ENCODE measurements around the gene C10orf105. TPM values are rescaled to one million over a fixed set of nuclear protein-coding genes. Genes with fewer than 3 reads are reported as not detected.

The C10orf105 gene
- total RNA-seq, 2 donors from 2014 or later, result 0.14 TPM; not detected in 1

DNA sequence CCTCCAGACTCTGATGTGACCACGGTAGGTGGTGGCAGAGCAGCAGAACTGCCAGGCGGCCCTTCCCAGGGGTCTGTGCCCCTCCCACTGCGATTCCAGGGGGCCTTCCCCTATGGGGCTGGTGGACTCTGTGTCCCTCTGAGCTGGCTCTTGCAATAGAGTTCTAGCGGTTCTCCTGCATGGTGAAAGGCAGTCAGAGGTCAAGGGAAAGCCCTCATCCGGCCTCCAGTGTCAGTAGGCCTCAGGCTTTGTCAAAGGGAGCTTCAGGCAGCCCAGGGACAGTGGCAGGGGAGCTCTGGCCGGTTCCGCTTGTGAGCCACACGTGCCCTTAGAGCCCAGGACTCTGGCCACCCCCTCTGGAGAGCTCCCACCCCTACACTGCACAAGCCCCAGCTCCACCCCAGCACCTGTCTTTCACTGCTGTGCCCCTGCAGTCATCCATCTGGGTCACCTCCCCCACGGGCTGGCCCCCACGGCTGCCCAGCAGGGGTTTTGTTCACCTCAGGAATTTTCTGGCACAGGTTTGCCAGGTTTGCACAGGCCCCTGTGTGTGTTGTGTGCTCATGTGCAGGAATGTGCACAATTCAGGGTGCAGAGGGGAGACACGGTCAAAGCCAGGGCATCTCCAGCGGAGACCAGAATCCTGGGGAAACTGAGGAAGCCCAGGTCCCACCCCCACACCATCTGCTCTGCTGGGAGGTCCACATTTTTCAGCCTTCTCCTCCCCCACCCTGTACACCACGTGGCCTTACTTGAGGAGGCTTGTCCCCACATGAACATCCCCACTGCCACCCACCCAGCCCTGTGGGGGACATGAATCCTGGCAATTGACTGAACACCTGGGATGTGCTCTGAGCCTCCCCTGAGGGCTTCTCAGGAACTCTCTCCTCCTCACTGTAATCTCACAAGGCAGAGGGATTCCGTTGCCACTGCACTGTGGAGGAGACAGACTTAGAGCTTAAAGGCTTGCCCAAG lies 23.8 kb downstream of the C10orf105 start:
- ATAC-seq (ENCODE audit: insufficient number of reproducible peaks, low FRiP score, low read depth) (no peak), DNase-seq (ENCODE audit: low spot score) (no peak)
- H3K4me1 ChIP-seq (ENCODE audit: control insufficient read depth in 1 of 2, low read depth in 2 of 2), result no peaks in the 10 kb centered on the region
- TF ChIP-seq, protein P1, sequence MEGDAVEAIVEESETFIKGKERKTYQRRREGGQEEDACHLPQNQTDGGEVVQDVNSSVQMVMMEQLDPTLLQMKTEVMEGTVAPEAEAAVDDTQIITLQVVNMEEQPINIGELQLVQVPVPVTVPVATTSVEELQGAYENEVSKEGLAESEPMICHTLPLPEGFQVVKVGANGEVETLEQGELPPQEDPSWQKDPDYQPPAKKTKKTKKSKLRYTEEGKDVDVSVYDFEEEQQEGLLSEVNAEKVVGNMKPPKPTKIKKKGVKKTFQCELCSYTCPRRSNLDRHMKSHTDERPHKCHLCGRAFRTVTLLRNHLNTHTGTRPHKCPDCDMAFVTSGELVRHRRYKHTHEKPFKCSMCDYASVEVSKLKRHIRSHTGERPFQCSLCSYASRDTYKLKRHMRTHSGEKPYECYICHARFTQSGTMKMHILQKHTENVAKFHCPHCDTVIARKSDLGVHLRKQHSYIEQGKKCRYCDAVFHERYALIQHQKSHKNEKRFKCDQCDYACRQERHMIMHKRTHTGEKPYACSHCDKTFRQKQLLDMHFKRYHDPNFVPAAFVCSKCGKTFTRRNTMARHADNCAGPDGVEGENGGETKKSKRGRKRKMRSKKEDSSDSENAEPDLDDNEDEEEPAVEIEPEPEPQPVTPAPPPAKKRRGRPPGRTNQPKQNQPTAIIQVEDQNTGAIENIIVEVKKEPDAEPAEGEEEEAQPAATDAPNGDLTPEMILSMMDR (IDR thresholded peaks at IDR 0.05), result no peak
- H3K27ac ChIP-seq, result no peak overlapping the region
- no peak overlapping the region for H3K4me3 ChIP-seq
- no peaks in the 10 kb centered on the region for H3K36me3 ChIP-seq
- H3K27me3 ChIP-seq (replicated peaks; ENCODE audit: insufficient read depth), result no peaks in the 10 kb centered on the region
- no peaks in the 10 kb centered on the region for H3K9me3 ChIP-seq

DNA sequence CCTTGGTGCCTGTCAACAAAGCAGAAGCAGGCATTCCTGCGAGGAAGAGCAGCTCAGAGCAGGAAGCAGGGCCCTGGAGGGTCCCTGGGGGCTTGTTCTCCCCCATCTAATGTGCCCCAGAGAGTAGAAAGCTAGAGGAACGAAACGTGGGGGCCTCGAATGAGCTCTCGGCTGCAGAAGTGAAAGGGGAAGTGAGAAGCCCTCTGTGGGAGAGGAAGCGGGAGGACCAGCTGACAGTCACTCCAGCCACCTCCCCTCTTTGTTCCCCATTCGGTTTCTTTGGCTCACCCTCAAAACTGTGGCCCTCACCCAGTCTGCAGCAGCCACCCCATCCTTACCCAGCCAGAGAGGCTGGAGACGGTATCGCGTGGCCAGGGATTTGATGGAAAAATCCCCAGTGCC lies 25.0 kb downstream of the C10orf105 start:
- ATAC-seq (ENCODE audit: insufficient number of reproducible peaks, low FRiP score, low read depth), result no peak
- no peak overlapping the region for H3K27ac ChIP-seq

GRCh38 chr10:71694039-71694501 lies 25.5 kb downstream of the C10orf105 start:
- H3K27me3 ChIP-seq (replicated peaks; ENCODE audit: insufficient read depth), result no peaks in the 10 kb centered on the region
- no peaks in the 10 kb centered on the region for H3K36me3 ChIP-seq
- H3K27ac ChIP-seq, result no peak overlapping the region
- no peak for DNase-seq (ENCODE audit: low spot score)
- H3K4me1 ChIP-seq (ENCODE audit: control insufficient read depth in 1 of 2, low read depth in 2 of 2), result no peaks in the 10 kb centered on the region
- H3K4me3 ChIP-seq, result no peak overlapping the region
- TF ChIP-seq, protein P1 (IDR thresholded peaks at IDR 0.05), result no peak
- ATAC-seq (ENCODE audit: insufficient number of reproducible peaks, low FRiP score, low read depth), result no peak
- no peaks in the 10 kb centered on the region for H3K9me3 ChIP-seq

More for the DNA sequence above, 25.0 kb downstream of the C10orf105 start:
- no peak overlapping the region for H3K4me3 ChIP-seq
- no peaks in the 10 kb centered on the region for H3K4me1 ChIP-seq (ENCODE audit: control insufficient read depth in 1 of 2, low read depth in 2 of 2)
- no peak for DNase-seq (ENCODE audit: low spot score)
- TF ChIP-seq, protein P1 (IDR thresholded peaks at IDR 0.05), result no peak
- H3K9me3 ChIP-seq, result no peaks in the 10 kb centered on the region
- no peaks in the 10 kb centered on the region for H3K27me3 ChIP-seq (replicated peaks; ENCODE audit: insufficient read depth)
- no peaks in the 10 kb centered on the region for H3K36me3 ChIP-seq

DNA sequence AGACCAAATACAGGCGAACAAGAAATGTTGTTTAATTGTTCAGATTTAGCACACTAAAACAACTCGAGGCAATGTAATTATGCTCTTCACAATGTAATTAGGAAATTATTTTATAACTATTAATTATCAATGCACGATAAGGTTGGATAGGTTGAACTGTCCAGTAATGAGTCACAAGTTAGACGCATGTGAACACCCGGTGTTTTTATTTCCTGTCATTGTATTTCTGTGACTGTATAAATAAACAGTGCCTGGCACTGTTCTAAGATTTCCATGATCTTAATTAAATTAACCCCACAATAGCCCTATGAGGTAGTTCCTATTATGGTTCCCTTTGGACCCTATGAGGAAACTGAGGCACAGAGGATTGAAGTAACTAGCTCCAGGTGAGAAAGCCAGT lies 26.2 kb downstream of the C10orf105 start:
- ATAC-seq (ENCODE audit: insufficient number of reproducible peaks, low FRiP score, low read depth) (no peak), DNase-seq (ENCODE audit: low spot score) (no peak)
- no peak overlapping the region for H3K27ac ChIP-seq
- no peaks in the 10 kb centered on the region for H3K4me1 ChIP-seq (ENCODE audit: control insufficient read depth in 1 of 2, low read depth in 2 of 2)
- H3K36me3 ChIP-seq, result no peaks in the 10 kb centered on the region
- TF ChIP-seq, protein P1 (IDR thresholded peaks at IDR 0.05), result no peak
- H3K9me3 ChIP-seq, result no peaks in the 10 kb centered on the region
- no peaks in the 10 kb centered on the region for H3K27me3 ChIP-seq (replicated peaks; ENCODE audit: insufficient read depth)
- no peak overlapping the region for H3K4me3 ChIP-seq

GRCh38 chr10:71692598-71693306 lies 26.8 kb downstream of the C10orf105 start:
- DNase-seq (ENCODE audit: low spot score), result no peak
- Histone ChIP-seq H3K4me3 (no peak overlapping the region), H3K27ac (no peak overlapping the region), H3K27me3 (replicated peaks; ENCODE audit: insufficient read depth) (no peaks in the 10 kb centered on the region), H3K36me3 (no peaks in the 10 kb centered on the region), H3K9me3 (no peaks in the 10 kb centered on the region), H3K4me1 (ENCODE audit: control insufficient read depth in 1 of 2, low read depth in 2 of 2) (no peaks in the 10 kb centered on the region)
- TF ChIP-seq, protein P1 (IDR thresholded peaks at IDR 0.05), result no peak
- no peak for ATAC-seq (ENCODE audit: insufficient number of reproducible peaks, low FRiP score, low read depth)
